Right lobe of liver (tissue), 4 donors: Measurements from ENCODE around the gene CD200R1L.

ENCODE experiments used
- POLR2A ChIP-seq: fragments of 450-650 bp; IDR thresholded peaks from one replicate; pipeline ENCODE4 v1.6.1; 2017; ENCODE audit warnings: antibody characterized with exemption, mild to moderate bottlenecking
- TF ChIP-seq, protein P1 (sequence below), 4 donors: fragments of 200-600 bp in 3 of 4; fragments of 450-650 bp in 1 of 4; IDR thresholded peaks; one replicate each; pipeline versions ENCODE4 v1.5.1 to v1.8.0; 2016 to 2022; ENCODE audit warnings: antibody characterized with exemption in 4 of 4, mild to moderate bottlenecking in 2 of 4
- donor health status: DM: no; HTN: no; CAD: no.
- donor health status: DM: no; HTN: no; CAD: no.
- donor health status: DM: no; HTN: yes; CAD: no.

DNA sequence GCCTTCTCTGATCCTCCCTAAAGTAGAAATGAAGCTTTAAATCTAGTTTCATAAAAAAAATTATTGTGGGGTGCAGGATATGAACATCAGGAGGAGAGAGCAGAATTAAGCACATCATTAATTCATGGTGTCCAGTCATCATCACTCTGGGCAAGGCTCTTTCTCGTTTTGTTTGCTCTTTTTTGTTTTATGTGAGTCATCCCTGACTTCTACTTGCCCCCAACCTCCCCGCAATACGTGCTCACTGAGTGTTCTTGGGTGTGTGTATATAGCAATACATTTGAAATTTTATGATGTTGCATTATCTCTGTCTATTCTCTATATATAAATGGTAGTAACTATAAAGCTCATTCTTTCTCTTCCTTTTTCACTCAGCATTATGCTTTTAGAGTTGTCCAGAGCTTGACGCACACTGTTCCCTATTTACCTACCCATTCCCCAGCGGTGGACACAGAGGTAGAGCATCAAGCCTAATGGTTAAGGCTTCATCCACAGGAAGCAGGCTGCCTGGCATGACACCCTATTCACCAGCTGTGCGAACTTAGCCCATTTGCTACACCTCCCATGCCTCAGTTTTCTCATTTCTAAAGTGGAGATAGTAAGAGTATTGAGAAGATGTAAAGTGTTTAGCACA is 72.3 kb downstream of the CD200R1L start:
- TF ChIP-seq, protein P1, sequence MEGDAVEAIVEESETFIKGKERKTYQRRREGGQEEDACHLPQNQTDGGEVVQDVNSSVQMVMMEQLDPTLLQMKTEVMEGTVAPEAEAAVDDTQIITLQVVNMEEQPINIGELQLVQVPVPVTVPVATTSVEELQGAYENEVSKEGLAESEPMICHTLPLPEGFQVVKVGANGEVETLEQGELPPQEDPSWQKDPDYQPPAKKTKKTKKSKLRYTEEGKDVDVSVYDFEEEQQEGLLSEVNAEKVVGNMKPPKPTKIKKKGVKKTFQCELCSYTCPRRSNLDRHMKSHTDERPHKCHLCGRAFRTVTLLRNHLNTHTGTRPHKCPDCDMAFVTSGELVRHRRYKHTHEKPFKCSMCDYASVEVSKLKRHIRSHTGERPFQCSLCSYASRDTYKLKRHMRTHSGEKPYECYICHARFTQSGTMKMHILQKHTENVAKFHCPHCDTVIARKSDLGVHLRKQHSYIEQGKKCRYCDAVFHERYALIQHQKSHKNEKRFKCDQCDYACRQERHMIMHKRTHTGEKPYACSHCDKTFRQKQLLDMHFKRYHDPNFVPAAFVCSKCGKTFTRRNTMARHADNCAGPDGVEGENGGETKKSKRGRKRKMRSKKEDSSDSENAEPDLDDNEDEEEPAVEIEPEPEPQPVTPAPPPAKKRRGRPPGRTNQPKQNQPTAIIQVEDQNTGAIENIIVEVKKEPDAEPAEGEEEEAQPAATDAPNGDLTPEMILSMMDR (IDR thresholded peaks at IDR 0.05): no peak
- TF ChIP-seq POLR2A: no peak
